GM18873 (cell line): Measurements from ENCODE around the gene LDB2.

Experiments used
- ATAC-seq: cut with Tn5 transposase; IDR thresholded peaks from one replicate; pipeline ENCODE4 v1.9.1; 2021; ENCODE audit warnings: mild to moderate bottlenecking, moderate library complexity, moderate number of reproducible peaks; ENCODE audit not compliant: unreplicated experiment, low FRiP score

LDB2 gene

DNA sequence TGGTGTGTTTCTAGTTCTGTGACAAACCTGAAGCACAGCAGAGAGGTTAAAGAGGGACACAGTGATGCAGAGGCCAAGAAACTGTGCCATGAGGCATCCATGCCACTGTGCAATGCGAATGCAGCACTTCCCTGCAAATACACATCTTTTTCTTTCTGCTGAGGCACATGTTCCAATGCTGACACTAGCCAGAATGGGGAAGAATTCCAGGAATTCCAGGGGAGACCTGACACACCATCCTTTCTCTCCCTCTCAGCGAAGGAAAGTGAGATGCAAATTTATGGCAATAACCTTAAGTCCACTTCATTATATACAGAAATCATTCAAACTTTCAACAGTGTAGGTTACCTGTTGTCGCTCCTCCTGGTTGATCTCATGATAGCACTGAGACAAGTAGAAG, 204.8 kb downstream of the LDB2 start:
- no peak for ATAC-seq

DNA sequence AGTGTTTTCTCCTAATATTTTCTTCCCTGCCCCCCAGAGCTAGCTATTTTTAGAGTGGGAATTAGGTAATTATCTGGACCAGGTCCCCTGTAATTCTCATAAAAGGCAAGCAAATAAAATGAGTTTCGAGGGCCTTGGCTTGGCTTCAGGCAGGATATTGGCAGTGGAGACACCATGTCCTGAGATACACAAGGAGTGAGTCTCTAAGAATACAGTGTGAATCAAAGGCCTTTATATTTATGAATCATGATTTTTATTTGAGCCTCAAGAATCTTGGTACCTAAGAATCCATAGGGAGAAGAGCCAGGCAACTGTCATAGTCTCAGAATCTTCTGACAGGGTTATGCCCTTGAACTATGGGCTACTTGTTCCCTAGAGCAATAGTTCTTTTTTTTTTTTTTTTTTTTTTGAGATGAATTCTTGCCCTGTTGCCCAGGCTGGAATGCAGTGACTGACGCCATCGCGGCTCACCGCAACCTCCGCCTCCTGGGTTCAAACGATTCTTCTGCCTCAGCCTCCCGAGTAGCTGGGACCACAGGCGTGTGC, 205.4 kb downstream of the LDB2 start:
- ATAC-seq, result no peak

DNA sequence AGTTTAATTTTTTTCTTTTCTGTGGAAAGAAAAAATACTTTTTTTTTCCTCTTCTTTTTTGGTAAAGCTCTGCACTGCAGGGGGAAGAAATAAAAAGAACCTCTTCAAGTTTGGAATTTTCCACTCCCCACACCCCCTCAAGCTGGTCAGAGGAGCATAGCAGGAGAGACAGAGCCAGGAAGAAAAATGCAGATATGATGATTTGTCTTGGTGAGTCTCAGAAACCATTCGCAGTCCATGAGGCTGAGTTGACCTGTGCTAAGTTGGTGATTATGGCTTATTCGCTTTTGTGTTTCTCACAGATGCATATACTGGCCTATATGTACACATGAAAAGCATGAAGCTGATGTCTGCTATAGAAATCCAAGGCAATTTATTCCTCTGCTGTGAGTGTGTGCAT, 205.9 kb downstream of the LDB2 start:
- no peak for ATAC-seq

DNA sequence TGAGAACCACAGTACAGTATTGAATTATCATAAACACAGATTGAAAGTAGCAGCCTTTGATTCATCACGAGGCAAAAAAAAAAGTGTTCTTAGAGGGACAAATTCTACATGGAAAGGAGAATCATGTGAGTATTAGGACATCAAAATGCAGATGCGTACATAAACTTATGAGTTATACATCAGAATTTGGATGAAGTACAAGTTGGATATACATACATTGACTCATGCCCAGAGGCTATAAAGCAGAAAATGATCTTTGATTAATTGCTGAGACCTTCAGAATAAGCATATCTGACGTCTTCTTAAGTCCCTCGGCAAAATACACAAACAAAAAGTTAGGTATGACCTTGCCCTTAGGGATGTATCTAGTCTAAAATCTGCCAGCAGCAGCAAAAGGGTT, 206.4 kb downstream of the LDB2 start:
- ATAC-seq, result no peak

- ATAC-seq, result no peak
Measured at GRCh38 chr4:16691450-16691849, 207.0 kb downstream of the LDB2 start.

GRCh38 chr4:16687845-16688244, 210.6 kb downstream of the LDB2 start:
- no peak for ATAC-seq

- ATAC-seq, result no peak
Measured at GRCh38 chr4:16687011-16687410, 211.4 kb downstream of the LDB2 start.

- no peak for ATAC-seq
Measured at GRCh38 chr4:16686195-16686594, 212.2 kb downstream of the LDB2 start.

DNA sequence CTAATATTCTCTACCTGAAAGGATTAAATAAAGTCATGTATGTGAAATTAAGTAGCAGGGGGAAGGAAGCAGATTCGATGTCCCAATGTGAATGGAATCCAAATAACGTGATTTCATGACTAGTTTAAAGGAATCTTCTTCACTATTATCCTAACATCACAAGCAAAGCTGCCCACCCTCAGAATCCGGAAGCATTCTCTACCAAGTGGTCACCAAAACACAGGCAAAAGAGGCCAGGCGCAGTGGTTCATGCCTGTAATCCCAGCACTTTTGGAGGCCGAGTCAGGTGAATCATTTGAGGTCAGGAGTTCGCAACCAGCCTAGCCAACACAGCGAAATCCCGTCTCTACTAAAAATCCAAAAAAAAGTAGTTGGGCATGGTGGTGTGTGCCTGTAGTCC, 212.9 kb downstream of the LDB2 start:
- no peak for ATAC-seq

DNA sequence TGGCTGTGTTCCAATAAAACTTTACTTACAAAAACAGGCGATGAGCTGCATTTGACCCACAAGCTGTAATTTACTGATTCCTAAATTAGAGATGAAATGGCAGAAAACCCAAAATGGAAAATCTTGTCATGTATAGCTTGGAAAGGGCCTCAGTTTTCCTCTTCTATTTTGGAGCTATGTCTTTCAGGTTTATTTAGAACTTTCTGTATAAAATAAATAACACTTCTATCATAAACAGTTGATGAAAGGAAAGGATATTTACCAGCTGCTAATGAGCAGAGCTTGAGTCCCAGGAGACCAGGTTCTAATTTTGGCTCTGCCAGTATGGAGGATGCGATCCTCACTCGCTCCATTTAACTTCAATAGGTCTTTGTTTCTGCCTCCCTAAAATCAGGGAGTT, 213.5 kb downstream of the LDB2 start:
- ATAC-seq, result no peak

DNA sequence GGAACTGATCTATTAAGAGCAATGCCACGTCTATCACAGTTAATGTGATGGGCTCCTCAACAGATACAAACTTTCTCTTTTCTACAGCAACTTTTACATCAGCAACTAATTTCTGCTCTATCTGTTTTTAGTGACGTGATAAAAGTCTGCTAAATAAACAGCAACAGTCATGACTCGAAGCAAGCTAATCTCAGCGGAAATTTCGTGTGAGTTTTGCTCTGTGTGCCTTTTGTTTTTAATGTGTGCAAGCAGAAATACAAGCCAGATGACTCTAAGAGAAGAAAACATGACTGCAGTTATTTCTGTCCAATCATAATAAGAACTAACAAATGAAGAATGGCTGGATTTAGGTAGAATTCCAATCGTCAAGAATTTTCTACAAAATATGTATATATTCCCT, 214.3 kb downstream of the LDB2 start:
- ATAC-seq, result no peak

DNA sequence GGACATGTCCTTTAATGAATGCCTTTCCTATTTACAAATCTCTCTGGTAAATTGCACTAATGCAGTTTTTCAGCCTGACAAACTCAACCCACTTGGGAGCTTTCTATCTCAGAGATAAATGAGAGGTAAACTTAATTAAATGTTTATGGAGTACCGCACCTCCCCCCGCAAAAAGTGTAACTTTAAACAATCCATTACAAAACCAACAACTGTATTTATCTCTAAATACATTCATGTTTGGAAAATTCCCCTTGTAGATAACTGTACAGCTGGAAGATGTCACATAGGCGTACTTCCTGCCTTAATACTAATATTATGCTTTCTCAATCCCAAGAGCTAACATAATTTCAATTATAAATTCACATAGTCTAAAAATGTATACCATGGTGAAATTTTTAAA, 215.5 kb downstream of the LDB2 start:
- ATAC-seq, result no peak

DNA sequence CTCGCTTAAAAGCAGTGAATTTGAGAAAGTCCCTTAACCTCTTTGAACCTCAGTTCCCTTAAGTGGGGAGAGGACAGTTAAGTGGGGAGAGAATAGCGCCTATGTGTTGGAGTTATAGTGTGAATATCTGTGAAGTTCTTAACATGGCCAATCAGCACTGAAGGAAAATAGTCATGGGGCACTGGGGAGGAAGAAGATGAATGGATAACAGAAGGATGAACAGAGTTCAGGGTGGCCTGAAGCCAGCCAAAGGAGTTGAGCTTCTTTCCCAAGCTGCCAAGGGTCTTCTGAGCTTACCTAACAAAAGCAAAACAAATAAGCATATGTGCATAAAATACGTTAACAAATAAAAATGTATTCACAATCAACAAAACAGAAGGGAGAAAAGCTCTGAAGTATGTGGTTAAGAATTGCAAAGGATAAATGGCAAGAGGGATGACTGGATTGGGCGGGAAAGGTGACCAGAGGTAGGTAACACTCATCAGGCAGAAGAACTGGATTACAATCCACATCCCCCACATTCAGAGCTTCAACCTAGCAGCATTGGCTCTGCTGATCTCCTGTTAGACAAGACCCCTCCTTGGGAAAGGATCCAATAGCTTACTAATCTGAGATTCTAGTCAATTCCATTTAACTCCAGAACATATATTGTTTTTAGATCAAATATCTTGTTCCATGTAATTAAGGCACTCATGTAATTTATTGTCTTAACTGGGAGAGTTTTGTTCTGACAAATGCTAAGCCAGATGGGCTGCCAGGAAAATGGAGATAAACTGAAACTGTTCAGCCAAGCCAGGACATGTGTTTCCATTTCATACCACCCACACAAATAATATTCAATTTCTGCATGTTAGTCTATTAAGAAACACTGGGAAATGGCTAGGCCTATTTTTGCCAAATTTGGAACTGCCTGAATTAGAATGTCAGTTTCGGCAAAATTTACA, 221.2 kb downstream of the LDB2 start:
- no peak for ATAC-seq

DNA sequence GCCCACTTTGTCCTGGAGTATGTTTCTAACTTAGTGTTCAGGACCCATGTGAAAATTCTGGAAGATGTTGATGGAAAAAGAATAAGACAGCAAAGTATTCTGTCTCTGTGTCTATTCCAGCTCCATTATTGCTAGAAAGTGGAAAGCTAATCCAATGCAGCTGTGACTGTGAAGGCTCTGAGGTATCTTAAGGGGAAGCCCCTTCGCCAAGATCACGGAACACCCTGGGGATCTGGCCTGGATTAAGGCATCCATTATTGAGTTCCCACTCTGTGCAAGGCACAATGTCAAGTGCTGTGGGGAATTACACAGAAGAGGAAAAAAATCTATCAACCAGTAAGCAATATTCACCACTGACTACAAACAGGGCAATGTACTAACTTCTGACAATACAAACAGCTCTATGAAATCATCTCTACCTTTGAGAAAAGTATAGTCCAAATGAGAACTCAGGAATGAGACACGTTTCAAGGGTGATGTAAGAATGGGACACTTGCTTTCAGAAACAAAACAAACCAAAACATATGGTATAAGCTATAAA, 222.1 kb downstream of the LDB2 start:
- no peak for ATAC-seq

GRCh38 chr4:16674082-16674481, 224.4 kb downstream of the LDB2 start:
- ATAC-seq, result no peak

GRCh38 chr4:16672421-16672820, 226.0 kb downstream of the LDB2 start:
- no peak for ATAC-seq

- ATAC-seq, result no peak
Measured at GRCh38 chr4:16671741-16672140, 226.7 kb downstream of the LDB2 start.

GRCh38 chr4:16670727-16671126, 227.7 kb downstream of the LDB2 start:
- ATAC-seq, result no peak

GRCh38 chr4:16669036-16669435, 229.4 kb downstream of the LDB2 start:
- no peak for ATAC-seq

DNA sequence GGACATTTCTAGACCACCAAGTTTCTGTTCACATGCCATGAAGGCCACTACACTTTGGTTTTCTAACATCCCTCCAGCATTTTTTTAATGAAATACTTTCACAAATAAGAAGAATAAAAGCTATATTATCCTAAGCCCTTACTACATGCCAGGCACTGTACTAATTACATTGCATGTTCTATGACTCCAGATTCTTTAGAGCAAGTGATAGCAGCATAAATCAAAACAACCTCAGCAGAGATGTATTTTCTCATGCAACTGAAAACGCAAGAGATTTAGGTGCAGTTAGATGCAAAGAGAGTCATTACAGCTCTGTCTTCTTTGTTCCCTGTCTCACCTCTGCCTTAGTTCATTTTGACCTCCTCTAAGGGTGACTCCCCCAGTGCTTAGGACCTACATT, 230.0 kb downstream of the LDB2 start:
- ATAC-seq, result no peak

- no peak for ATAC-seq
Measured at GRCh38 chr4:16667464-16667863, 231.0 kb downstream of the LDB2 start.
